Activated CD4-positive, alpha-beta T cell treated with anti-CD3 and anti-CD28 coated beads, Interleukin-2, amount 50 U/mL, for 4 hours (primary cell): Measurements from ENCODE around the gene SLFN11.
"Not testable (repeated sequence)": the region's sequence is repeated elsewhere in the genome, so short reads cannot be mapped to it uniquely, and the experiment has no call there.

Experiments
- DNase-seq, 2 experiments: peaks; one replicate each; pipeline ENCODE4 v3.0.0-alpha.2; 2020

SLFN11 gene

DNA sequence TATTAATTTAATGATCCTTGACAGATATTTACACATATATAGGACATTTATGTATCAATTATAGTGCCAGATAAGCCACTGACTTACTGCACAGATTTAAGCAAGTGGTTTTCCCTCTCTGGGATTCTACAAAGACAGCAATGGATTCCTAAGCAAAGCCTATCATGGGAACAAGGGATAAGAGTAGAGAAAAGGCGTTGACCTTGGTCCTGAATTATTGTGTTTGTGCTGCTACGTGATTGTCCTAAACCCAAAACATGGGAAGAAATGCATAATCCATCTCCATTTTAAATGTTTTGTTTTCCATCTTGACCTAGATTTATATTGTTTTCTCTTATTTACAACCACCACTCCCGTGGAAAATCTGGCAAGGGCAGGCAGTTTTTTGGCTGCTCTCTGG is 14.0 kb downstream of the SLFN11 start:
- no peak for DNase-seq

DNA sequence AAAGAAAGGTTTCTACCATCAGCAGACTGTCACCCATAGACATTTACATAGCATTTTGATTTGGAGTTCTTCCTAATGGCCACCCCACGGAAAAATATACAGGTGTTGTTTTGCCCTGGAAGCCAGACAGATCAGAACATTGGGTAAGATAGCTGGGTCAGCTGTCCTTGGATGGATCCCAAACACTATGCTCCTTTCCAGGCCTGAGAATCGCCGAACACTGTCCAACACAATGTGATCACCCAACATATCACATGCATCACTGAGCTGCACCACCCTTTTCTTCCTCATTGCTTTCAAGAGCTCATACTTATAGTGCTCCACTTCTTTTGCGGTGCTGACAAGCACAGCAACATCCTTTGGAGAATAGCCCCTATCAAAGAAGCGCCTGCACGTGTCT is 21.1 kb downstream of the SLFN11 start:
- no peak for DNase-seq

DNA sequence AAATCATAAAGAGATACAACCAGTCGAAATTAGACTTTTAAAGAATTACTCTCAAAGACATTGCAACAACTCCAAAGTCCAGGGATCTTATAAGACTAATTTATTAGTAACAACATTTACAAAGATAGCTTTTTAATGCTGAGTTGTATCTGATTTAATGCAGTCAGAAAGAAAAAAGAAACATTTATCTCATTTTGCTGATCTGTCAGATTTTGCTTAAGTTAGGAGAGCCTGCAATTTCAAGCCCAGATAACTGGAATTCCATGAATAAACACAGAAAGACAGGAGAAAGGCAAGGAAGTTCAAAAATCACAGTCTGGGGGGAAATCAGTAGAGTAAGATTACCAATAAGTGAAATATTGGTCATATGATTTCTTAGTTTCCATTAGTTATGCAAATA is 22.9 kb downstream of the SLFN11 start:
- DNase-seq, result no peak

DNA sequence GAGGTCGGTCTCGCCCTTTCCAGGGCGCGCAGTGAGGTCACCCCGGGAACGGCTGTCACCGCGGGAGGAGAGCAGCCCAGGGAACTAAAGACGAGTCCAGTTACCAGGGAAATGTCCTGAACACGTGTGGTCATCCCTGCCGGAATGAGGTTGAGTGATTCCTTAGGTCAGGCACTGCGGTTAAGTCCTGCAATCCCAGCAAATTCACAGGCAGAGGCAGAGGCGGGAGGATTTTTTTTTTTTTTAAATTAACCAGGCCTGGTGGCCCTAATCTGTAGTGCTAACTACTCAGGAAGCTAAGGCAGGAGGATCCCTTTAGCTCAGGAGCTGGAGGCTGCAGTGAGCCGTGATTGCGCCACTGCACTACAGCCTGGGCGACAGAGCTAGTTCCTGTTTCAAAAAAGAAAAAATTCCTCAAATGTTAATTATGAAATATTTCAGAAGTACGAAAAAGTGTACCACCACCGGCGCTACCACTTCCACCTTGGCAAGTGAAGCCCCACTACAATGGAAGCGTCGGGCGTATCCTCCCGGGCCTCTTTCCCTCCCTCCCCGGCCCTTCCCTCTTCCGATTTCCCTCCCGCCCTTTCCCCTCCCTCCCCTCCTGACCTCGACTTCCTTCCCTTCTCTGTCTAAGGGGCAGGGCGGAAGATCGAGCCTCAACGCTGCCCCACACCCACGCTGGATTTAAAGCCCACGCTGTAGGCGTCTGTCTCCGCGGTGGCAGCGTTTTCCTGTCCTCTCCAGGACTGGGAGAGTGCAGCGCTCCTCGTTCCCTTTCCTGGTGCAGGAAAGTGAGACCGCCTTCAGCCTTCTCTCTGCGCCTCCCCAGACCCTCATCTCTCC is 27.3 kb downstream of the SLFN11 start:
- DNase-seq, result no peak

DNA sequence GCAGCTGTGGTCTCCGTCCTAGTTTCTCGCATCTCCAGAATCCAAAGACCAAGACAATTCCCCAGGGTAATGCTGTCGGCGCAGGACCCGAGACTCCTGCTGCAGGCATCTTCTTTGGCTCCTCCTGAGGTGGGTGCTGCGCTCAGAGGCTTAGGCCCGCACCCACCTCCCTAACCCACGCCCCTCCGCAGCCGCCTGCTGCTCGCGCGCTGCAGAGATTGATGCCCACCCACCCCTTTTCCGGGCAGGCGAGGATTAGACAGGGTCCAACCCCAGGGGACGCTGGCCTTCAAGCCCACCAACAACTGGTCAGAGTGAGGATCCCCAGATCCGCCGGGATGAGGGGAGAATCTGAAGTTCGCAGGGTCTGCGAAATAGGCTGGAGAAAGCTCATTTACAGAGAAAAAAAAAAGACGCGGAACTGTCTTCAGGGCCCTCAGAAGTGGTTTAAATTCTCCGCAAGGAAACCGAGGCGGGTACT is 27.9 kb downstream of the SLFN11 start:
- DNase-seq, result no peak

DNA sequence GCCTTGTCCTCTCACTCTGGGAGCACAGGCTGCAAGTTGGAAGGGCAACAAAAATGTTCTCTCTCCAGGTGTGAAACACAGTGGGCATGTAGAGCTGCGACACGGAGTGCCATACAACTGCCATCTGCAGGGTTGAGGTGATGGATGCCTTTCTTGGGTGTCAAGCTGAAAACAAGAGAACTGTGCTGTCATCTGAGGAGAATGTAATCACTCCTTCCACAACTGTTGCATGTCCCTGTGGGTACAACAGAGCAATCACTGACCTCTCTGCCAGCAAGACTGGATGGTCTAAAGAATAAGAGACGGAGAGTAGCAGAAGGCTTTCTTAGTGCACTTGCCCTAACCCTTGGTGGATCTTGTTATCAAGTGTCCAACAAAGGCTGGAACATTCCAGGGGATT is 29.2 kb downstream of the SLFN11 start:
- no peak for DNase-seq

DNA sequence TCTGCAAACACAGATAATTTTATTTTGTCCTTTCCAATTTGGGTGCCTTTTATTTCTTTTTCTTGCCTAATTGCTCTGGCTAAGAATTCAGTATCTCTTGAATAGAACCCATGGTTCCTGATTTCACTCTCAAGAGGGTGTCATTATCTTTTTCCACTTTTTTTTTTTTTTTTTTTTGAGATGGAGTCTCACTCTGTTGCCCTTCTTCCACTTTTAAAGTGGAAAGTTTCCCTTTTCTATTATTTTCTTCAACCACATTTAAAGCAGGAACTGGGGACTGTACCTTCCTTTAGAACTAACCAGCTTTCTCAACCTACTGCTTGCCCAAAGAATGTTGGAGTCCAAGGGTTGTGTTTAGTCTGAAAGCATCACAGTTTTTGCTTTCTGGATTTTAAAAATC is 31.1 kb downstream of the SLFN11 start:
- DNase-seq, result no peak

- no peak for DNase-seq
Measured at GRCh38 chr17:35341411-35341992, 31.9 kb downstream of the SLFN11 start.

DNA sequence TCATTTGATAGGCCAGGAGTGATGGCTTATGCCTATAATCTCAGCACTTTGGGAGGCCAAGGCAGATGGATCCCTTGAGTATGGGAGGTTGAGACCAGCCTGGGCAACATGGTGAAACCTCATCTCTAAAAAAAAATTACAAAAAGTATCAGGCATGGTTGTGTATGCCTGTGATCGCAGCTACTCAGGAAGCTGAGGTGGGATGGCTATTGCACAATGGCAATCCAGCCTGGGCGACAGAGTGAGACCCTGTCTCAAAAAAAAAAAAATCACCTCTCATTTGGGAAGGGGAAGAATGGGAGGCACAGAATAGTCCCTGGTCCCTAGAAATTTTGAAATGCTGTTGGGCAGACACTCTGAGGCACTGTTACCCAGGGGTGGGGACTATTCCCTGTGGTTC is 35.2 kb downstream of the SLFN11 start:
- no peak for DNase-seq

DNA sequence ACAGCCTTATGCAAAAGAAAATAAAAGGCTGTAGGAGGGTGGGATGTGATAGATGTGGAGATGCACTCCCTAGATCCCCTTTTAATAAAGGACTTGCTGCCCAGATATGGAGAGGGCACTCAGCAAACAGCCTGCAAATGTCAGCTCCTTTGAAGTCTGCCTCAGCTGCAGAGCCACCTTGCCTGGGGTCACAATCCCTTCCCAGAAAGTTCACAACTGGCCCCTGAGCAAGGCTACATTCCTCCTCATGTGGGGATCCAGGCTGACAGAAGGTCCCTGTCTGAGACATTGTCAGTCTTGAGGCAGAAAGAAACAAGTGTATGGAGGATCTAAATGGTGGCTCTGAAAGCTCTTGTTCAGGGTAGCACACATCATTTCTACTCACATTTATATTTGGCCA is 36.1 kb downstream of the SLFN11 start:
- DNase-seq, result no peak

DNA sequence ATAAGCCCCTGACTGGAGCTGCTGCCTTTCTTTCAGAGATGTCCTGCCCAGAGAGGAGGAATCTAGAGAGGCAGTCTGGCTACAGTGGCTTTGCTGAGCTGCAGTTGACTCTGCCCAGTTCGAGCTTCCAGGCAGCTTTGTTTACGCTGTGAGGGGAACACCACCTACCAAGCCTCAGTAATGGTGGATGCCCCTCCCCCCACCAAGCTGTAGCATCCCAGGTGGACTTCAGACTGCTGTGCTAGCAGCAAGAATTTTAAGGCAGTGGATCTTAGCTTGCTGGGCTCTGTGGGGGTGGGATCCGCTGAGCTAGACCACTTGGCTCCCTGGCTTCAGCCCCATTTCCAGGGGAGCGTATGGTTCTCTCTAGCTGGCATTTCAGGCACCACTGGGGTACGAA is 39.8 kb downstream of the SLFN11 start:
- not testable (repeated sequence) for DNase-seq

- DNase-seq, result no peak
Measured at GRCh38 chr17:35322749-35323148, 50.7 kb downstream of the SLFN11 start.

- no peak for DNase-seq
Measured at GRCh38 chr17:35315971-35316370, 57.5 kb downstream of the SLFN11 start.

GRCh38 chr17:35315283-35315682 is 58.1 kb downstream of the SLFN11 start:
- DNase-seq, result no peak

DNA sequence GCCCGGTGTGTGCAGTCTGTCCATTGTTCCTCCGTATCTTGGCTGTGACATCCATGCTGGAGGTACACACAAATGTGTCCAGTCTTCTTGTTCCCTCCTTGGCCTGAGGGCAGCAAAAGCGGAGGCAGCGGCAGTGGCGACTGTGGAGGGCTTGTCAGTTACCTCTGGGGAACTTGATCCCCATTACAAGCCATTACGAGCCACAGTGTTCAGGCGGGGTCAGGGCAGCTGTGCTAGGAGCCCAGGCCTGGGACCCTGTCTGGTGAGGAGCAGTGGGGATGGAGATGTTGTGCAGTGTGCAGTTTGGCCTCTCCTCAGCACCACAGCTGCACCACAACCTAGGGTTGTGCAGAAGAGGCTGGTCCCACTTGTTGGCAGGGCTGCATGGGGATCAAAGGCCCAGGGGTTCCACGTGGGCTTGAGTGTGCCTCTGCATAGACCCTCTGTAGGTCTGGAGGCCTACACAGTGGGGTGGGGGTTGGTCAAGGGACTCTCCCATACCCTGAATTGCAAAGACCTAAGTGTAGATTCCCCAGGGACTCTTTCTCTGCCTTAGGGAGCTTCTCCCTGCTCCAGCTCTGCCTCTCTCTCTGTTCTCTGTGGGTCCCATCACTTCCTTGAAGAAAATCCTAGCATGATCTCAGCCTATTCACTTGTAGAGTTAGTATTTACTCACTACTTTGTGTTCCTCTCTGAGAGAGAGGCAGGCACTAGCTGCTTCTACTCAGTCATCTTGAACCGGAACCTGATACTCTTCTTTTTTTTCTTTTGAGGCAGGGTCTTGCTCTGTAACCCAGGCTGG is 58.8 kb downstream of the SLFN11 start:
- no peak for DNase-seq

- DNase-seq, result no peak
Measured at GRCh38 chr17:35313875-35314409, 59.5 kb downstream of the SLFN11 start.

DNA sequence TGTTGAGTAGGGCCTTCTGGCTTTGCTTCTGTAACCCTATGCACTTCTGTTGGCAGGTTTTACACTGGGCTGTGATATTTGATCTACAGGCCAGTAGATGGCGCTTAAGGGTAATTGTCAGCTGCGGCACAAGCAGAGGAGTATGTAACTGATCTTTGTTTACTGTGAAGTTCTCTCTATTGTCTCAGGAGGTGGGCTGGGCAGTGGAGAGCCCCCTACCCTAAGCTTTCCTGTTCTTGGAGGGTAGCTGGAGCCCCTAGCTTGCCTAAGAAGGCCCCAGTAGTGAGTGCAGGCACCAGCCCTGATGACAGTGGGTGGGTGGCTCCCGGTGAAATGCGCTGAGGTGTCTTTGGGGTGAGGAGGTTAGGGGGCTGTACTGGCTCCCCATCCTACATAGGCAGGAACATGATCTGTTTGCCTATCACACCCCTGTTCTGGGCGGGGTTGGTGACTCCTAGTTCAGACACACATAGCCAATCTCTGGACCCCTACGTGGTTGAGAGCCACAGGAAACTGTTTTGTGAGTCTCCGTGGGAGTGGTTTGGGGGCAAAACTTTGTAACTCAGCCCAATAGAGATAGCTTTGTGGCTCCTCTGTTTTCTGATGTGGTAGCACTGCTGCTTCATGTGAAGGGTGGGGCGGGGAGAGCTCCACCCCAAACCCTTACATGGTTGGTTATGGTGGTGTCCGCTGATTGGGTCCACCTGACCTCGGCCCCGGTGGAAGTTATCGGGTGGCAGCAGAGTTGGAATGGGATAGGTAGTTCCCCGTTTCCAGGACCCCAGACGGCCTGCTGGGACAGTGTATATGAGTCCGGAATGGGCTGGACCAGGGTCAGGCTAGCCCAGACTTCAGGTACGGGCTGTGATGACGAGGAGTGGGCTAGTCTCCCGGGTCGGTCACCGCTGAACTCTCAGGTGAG is 60.4 kb downstream of the SLFN11 start:
- DNase-seq, result peak; percentile 60 to 64

DNA sequence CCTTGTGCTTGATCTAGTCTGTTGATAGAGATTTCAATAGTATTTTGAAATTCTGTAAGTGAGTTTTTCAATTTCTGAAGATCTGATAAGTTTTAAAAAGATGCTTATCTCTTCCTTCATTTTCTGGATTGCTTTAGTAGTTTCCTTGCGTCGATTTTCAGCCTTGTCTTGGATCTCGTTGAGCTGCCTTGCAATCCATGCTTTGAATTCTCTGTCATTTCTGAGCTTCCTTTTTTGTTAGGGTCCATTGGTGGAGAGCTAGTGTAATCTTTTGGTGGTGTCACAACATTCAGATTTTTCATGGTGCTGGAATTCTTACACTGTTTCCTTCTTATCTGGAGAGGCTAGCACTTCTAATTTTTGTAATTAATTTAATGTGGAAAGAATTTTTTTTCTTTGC is 61.1 kb downstream of the SLFN11 start:
- no peak for DNase-seq

DNA sequence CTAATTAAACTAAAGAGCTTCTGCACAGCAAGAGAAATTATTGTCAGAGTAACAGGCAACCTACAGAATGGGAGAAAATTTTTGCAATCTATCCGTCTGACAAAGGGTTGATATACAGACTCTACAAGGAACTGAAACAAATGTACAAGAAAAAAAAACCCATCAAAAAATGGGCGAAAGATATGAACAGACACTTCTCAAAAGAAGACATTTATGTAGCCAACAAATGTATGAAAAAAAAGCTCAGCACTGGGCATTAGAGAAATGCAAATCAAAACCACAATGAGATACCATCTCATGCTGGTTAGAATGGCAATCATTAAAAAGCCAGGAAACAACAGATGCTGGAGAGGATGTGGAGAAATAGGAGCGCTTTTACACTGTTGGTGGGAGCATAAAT is 64.1 kb downstream of the SLFN11 start:
- not testable (repeated sequence) for DNase-seq
